IMR-90 (cell line): ENCODE measurements around the gene TUBA1A. TPM values are rescaled to one million over a fixed set of nuclear protein-coding genes. Genes with fewer than 3 reads are reported as not detected.
"Not testable (repeated sequence)": the region's sequence is repeated elsewhere in the genome, so short reads cannot be mapped to it uniquely, and the experiment has no call there.

Experiments used
- ATAC-seq: fragments of 200-7000 bp; cut with Tn5 transposase; 2 replicates; pipeline ENCODE4 v1.9.1; 2020; ENCODE audit warnings: low read depth, mild to moderate bottlenecking, moderate library complexity
- BruUV-seq: library from RNA; stranded (reverse); fragments of 400-500 nt; replicated peaks from 2 replicates; lab custom pipeline; 2021; lab: Mats Ljungman, UMichigan
- CTCF ChIA-PET: fragments of 300-600 bp; formaldehyde crosslinking; extraction: SDS; loops from one replicate; lab custom pipeline; 2021; ENCODE audit warnings: antibody characterized with exemption; lab: Yijun Ruan, JAX
- POLR2A ChIA-PET: fragments of 300-600 bp; sonication (Branson Sonifier 250); formaldehyde crosslinking; loops from one replicate; lab custom pipeline; 2022; ENCODE audit warnings: antibody characterized with exemption; ENCODE audit not compliant: unreplicated experiment; lab: Charles Lee
- DNase-seq: peaks from one replicate; pipeline ENCODE4 v3.0.0; 2013
- H2AFZ ChIP-seq: replicated peaks from 2 replicates; pipeline ENCODE3; 2013; ENCODE audit warnings: low read length, mild to moderate bottlenecking; ENCODE audit not compliant: poor library complexity
- H2AK5ac ChIP-seq: 2 replicates; pipeline ENCODE4 v1.6.1; 2013; ENCODE audit warnings: low read depth, low read length, inconsistent platforms
- H2AK9ac ChIP-seq: replicated peaks from 2 replicates; pipeline ENCODE3; 2013; ENCODE audit warnings: mild to moderate bottlenecking, low read depth, low read length, moderate library complexity; ENCODE audit not compliant: poor library complexity
- H2BK120ac ChIP-seq: 2 replicates; pipeline ENCODE4 v1.6.1; 2013; ENCODE audit warnings: low read depth, low read length, inconsistent platforms
- H2BK15ac ChIP-seq: 3 replicates; pipeline ENCODE4 v1.6.1; 2013; ENCODE audit warnings: low read depth, low read length, inconsistent platforms
- H2BK20ac ChIP-seq: 2 replicates; pipeline ENCODE4 v1.6.1; 2013; ENCODE audit warnings: low read depth, mild to moderate bottlenecking, inconsistent platforms, low read length, moderate library complexity
- H2BK5ac ChIP-seq: 2 replicates; pipeline ENCODE4 v1.6.1; 2013; ENCODE audit warnings: mild to moderate bottlenecking, low read depth, low read length, inconsistent platforms; ENCODE audit not compliant: poor library complexity, severe bottlenecking
- H3K14ac ChIP-seq: replicated peaks from 2 replicates; pipeline ENCODE4 v1.6.1; 2013; ENCODE audit warnings: low read depth, low read length, inconsistent platforms
- H3K18ac ChIP-seq: 2 replicates; pipeline ENCODE4 v1.6.1; 2013; ENCODE audit warnings: low read depth, low read length, control low read depth
- H3K23ac ChIP-seq: 2 replicates; pipeline ENCODE4 v1.6.1; 2013; ENCODE audit warnings: low read depth, low read length, inconsistent platforms
- H3K27ac ChIP-seq: 2 replicates; pipeline ENCODE4 v1.5.1; 2013; ENCODE audit warnings: mild to moderate bottlenecking, control low read depth, low read length; ENCODE audit not compliant: insufficient read depth
- H3K27me3 ChIP-seq: 2 replicates; pipeline ENCODE4 v1.6.1; 2013; ENCODE audit warnings: low read length; ENCODE audit not compliant: control insufficient read depth, insufficient read depth
- H3K36me3 ChIP-seq: 2 replicates; pipeline ENCODE4 v1.6.1; 2013; ENCODE audit warnings: low read length, mixed read lengths; ENCODE audit not compliant: control insufficient read depth, insufficient read depth
- H3K4ac ChIP-seq: 2 replicates; pipeline ENCODE4 v1.6.1; 2013; ENCODE audit warnings: low read depth, low read length, inconsistent platforms
- H3K4me1 ChIP-seq: 2 replicates; pipeline ENCODE4 v1.6.1; 2013; ENCODE audit warnings: low read length, mixed read lengths; ENCODE audit not compliant: control insufficient read depth, insufficient read depth
- H3K4me2 ChIP-seq: 2 replicates; pipeline ENCODE4 v1.6.1; 2013; ENCODE audit warnings: low read depth, mild to moderate bottlenecking, control low read depth, low read length, moderate library complexity
- H3K4me3 ChIP-seq: 2 replicates; pipeline ENCODE4 v1.5.1; 2013; ENCODE audit warnings: low read depth, mild to moderate bottlenecking, control low read depth, low read length, moderate library complexity; ENCODE audit not compliant: insufficient read depth
- H3K56ac ChIP-seq: 2 replicates; pipeline ENCODE4 v1.6.1; 2013; ENCODE audit warnings: low read length, inconsistent platforms; ENCODE audit not compliant: insufficient read depth; ENCODE audit errors: extremely low read depth
- H3K79me1 ChIP-seq, 2 experiments: 2 replicates each; pipeline ENCODE4 v1.6.1; 2013; ENCODE audit warnings: low read length in 2 of 2, inconsistent platforms in 1 of 2, low read depth in 1 of 2
- H3K9ac ChIP-seq: 2 replicates; pipeline ENCODE4 v1.6.1; 2013; ENCODE audit warnings: low read depth, low read length, control low read depth
- H3K9me1 ChIP-seq: 2 replicates; pipeline ENCODE4 v1.6.1; 2013; ENCODE audit warnings: low read length, inconsistent platforms; ENCODE audit not compliant: insufficient read depth
- H3K9me3 ChIP-seq: 2 replicates; pipeline ENCODE4 v1.6.1; 2013; ENCODE audit warnings: low read length; ENCODE audit not compliant: control insufficient read depth, insufficient read depth
- H4K20me1 ChIP-seq: 2 replicates; pipeline ENCODE4 v1.6.1; 2013; ENCODE audit warnings: low read length, inconsistent platforms; ENCODE audit not compliant: insufficient read depth
- H4K5ac ChIP-seq: 2 replicates; pipeline ENCODE4 v1.6.1; 2013; ENCODE audit warnings: mild to moderate bottlenecking, low read depth, low read length, control low read depth
- H4K8ac ChIP-seq, 2 experiments: 2 replicates each; pipeline ENCODE4 v1.6.1; 2013; ENCODE audit warnings: low read depth in 2 of 2, low read length in 2 of 2, control low read depth in 1 of 2, inconsistent platforms in 1 of 2
- H4K91ac ChIP-seq: 2 replicates; pipeline ENCODE4 v1.6.1; 2013; ENCODE audit warnings: low read depth, low read length, inconsistent platforms; ENCODE audit not compliant: insufficient read depth
- POLR2A ChIP-seq: IDR thresholded peaks from 2 replicates; pipeline ENCODE4 v1.6.1; 2012; ENCODE audit warnings: mild to moderate bottlenecking, low read depth, low read length
- RFX5 ChIP-seq: IDR thresholded peaks from 2 replicates; pipeline ENCODE4 v1.8.0; 2012; ENCODE audit warnings: low read depth, mild to moderate bottlenecking, low read length, moderate library complexity
- WGBS, 2 experiments: methylation state at CpG; one replicate each; pipeline versions ENCODE4 v1.1.5 to v1.1.7; 2013; ENCODE audit warnings: missing lambda C conversion rate in 2 of 2; ENCODE audit not compliant: insufficient read length in 1 of 2; ENCODE audit errors: extremely low coverage in 2 of 2; 5-methylcytosine and 5-hydroxymethylcytosine counted together
- dilution Hi-C: fragments of 300-500 bp; cut with HindIII; formaldehyde crosslinking; loops from one replicate; pipeline ENCODE4 v1.14.3; 2018; ENCODE audit warnings: low sequenced_read_pairs; ENCODE audit not compliant: unreplicated experiment
- in situ Hi-C: fragments of 300-500 bp; cut with MboI; formaldehyde crosslinking; loops from 3 replicates; pipeline ENCODE4 v1.14.3; 2019; ENCODE audit warnings: low sequenced_read_pairs, inconsistent platforms, mixed read lengths
- intact Hi-C: fragments of 100-400 bp; cut with micrococcal nuclease; formaldehyde crosslinking; loops from 2 replicates; pipeline ENCODE4 v1.10.0; 2022
- polyA plus RNA-seq, 3 experiments: library from polyadenylated mRNA; depleted of rRNA; stranded (reverse); fragments of >200 nt; gene quantifications; 2 replicates each; pipeline ENCODE4 v1.2.3, GENCODE V29; 2012; ENCODE audit warnings: low replicate concordance in 1 of 3
- total RNA-seq: library from RNA; depleted of rRNA; stranded (reverse); fragments of >200 nt; gene quantifications from 2 replicates; pipeline ENCODE4 v1.2.3, GENCODE V29; 2012
- TF ChIP-seq, protein P1 (sequence below): conservative IDR thresholded peaks from 2 replicates; pipeline ENCODE4 v1.5.1; 2012; ENCODE audit warnings: mild to moderate bottlenecking, low read depth, low read length, improper control_type of control experiment
- TF ChIP-seq, protein P2 (sequence below): fragments of 150-350 bp; IDR thresholded peaks from 2 replicates; pipeline ENCODE4 v1.6.1; 2016; ENCODE audit warnings: low read depth, mild to moderate bottlenecking, low read length, moderate library complexity, borderline replicate concordance

The TUBA1A gene
- total and polyA plus RNA-seq, 2 of the 4 experiments (the other 2 are of a cell fraction) = 2,105 to 2,832 TPM

- H3K23ac ChIP-seq = no peak overlapping the region
- no peak overlapping the region for H2BK5ac ChIP-seq
- peaks cover 0 to 7% of the 10 kb centered on the region in 2 experiments; a peak in 2 of 4 replicates for H3K79me1 ChIP-seq
- DNase-seq (no peak), ATAC-seq (no peak)
- no peak overlapping the region; the same call in 1 of the 2 replicates for H3K18ac ChIP-seq
- peak overlapping the region; percentile 53; the same call in 1 of the 2 replicates for H2AK5ac ChIP-seq
- H3K56ac ChIP-seq = no peak overlapping the region
- peaks cover 6% of the 10 kb centered on the region for H3K4me1 ChIP-seq
- TF ChIP-seq, protein P1, sequence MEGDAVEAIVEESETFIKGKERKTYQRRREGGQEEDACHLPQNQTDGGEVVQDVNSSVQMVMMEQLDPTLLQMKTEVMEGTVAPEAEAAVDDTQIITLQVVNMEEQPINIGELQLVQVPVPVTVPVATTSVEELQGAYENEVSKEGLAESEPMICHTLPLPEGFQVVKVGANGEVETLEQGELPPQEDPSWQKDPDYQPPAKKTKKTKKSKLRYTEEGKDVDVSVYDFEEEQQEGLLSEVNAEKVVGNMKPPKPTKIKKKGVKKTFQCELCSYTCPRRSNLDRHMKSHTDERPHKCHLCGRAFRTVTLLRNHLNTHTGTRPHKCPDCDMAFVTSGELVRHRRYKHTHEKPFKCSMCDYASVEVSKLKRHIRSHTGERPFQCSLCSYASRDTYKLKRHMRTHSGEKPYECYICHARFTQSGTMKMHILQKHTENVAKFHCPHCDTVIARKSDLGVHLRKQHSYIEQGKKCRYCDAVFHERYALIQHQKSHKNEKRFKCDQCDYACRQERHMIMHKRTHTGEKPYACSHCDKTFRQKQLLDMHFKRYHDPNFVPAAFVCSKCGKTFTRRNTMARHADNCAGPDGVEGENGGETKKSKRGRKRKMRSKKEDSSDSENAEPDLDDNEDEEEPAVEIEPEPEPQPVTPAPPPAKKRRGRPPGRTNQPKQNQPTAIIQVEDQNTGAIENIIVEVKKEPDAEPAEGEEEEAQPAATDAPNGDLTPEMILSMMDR = no peak
- TF ChIP-seq POLR2A (no peak), RFX5 (no peak)
- TF ChIP-seq, protein P2, sequence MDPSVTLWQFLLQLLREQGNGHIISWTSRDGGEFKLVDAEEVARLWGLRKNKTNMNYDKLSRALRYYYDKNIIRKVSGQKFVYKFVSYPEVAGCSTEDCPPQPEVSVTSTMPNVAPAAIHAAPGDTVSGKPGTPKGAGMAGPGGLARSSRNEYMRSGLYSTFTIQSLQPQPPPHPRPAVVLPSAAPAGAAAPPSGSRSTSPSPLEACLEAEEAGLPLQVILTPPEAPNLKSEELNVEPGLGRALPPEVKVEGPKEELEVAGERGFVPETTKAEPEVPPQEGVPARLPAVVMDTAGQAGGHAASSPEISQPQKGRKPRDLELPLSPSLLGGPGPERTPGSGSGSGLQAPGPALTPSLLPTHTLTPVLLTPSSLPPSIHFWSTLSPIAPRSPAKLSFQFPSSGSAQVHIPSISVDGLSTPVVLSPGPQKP = no peak
- no peak overlapping the region; the same call in 1 of the 2 replicates for H3K9ac ChIP-seq
- H4K8ac ChIP-seq = no peak overlapping the region
- no peaks in the 10 kb centered on the region for H3K9me3 ChIP-seq
- H3K36me3 ChIP-seq = no peaks in the 10 kb centered on the region
- no peaks in the 10 kb centered on the region for H3K27me3 ChIP-seq
- no peak overlapping the region for H3K27ac ChIP-seq
- WGBS, 2 experiments = 80% methylated on average over 2 of the region's 3 CpGs; no CpG with 5 or more reads in 1 of the 2 experiments
- peak overlapping the region; percentile 31 for H2AK9ac ChIP-seq
- intact Hi-C loops = no loop called here
- ChIA-PET CTCF (no interaction called here), POLR2A (no interaction called here)
- H4K20me1 ChIP-seq = no peaks in the 10 kb centered on the region
- H2BK15ac ChIP-seq = no peak overlapping the region; the same call in 2 of the 3 replicates
- no TSS peak for BruUV-seq
- dilution Hi-C loops = no loop called here
- H3K4me2 ChIP-seq = no peak overlapping the region
- H2BK20ac ChIP-seq = no peak overlapping the region
- H2BK120ac ChIP-seq = no peak overlapping the region
- in situ Hi-C loops = no loop called here
- no peak overlapping the region for H4K91ac ChIP-seq
- H3K14ac ChIP-seq = no peak overlapping the region
- H3K4ac ChIP-seq = no peak overlapping the region; the same call in 1 of the 2 replicates
- H3K9me1 ChIP-seq = peaks cover 4% of the 10 kb centered on the region
- no peak overlapping the region for H4K5ac ChIP-seq
- H2AFZ ChIP-seq = no peak overlapping the region
- H3K4me3 ChIP-seq = no peak overlapping the region
Observed at GRCh38 chr12:49195736-49196135, 6.9 kb upstream of the TUBA1A start.

DNA sequence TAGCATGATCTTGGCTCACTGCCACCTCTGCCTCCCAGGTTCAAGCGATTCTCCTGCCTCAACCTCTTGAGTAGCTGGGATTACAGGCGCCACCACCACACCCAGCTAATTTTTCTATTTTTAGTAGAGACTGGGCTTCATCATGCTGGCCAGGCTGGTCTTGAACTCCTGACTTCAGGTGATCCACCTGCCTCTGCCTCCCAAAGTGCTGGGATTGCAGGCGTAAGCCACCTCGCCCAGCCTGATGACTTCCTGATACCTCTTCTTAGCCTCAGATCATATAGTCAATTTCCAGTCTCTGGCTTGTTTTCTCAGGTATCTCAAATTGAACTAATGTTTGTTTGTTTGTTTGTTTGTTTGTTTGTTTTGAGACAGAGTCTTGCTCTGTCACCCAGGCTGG is 4.9 kb upstream of the TUBA1A start:
- H3K36me3 ChIP-seq, H3K4ac ChIP-seq, H3K14ac ChIP-seq, H4K20me1 ChIP-seq, dilution Hi-C loops, H3K9me3 ChIP-seq, H4K91ac ChIP-seq, H3K4me1 ChIP-seq, DNase-seq, H4K5ac ChIP-seq, H2BK5ac ChIP-seq, H2AK9ac ChIP-seq, H3K18ac ChIP-seq, H3K56ac ChIP-seq, in situ Hi-C loops, H3K27me3 ChIP-seq, BruUV-seq, H3K4me2 ChIP-seq, H3K27ac ChIP-seq, H2BK15ac ChIP-seq, ATAC-seq, H3K9me1 ChIP-seq, H2BK20ac ChIP-seq, H2AFZ ChIP-seq, CTCF ChIA-PET, H4K8ac ChIP-seq, H3K23ac ChIP-seq, H3K4me3 ChIP-seq, intact Hi-C loops, H3K9ac ChIP-seq, H2AK5ac ChIP-seq, H2BK120ac ChIP-seq: not testable (repeated sequence)
- POLR2A ChIA-PET = interaction anchor here (0.6 kb wide), 1 partner anchor 73 kb away, joined by 9 read pairs; no protein-coding TSS in a partner anchor
- H3K79me1 ChIP-seq = peaks cover 3 to 11% of the 10 kb centered on the region in 2 experiments
- no CpG with 5 or more reads among the region's 4 CpGs for WGBS, 2 experiments
